Stimulated activated CD8-positive, alpha-beta memory T cell treated with anti-CD3 and anti-CD28 coated beads, Interleukin-2, amount 100 ng/mL, for 1 hour (primary cell): ENCODE measurements around the gene ADIPOR1.
"Not testable (repeated sequence)": the region's sequence is repeated elsewhere in the genome, so short reads cannot be mapped to it uniquely, and the experiment has no call there.

Experiments
- DNase-seq, 2 donors: peaks; one replicate each; pipeline ENCODE4 v3.0.0-alpha.2; 2020; ENCODE audit warnings: low read depth in 2 of 2

ADIPOR1 gene

GRCh38 chr1:202938287-202938925 is 19.7 kb downstream of the ADIPOR1 start:
- DNase-seq = no peak

- not testable (repeated sequence) for DNase-seq
Observed at GRCh38 chr1:202936409-202936808, 21.7 kb downstream of the ADIPOR1 start.

GRCh38 chr1:202935844-202936243 is 22.3 kb downstream of the ADIPOR1 start:
- DNase-seq = no peak

- DNase-seq = no peak
Observed at GRCh38 chr1:202934755-202935154, 23.4 kb downstream of the ADIPOR1 start.

GRCh38 chr1:202932476-202932875 is 25.6 kb downstream of the ADIPOR1 start:
- no peak for DNase-seq

- DNase-seq = peak; percentile 88 to 91
Observed at GRCh38 chr1:202926581-202927491, 31.3 kb downstream of the ADIPOR1 start, which contains the start of gene KLHL12. Gene KLHL12 (minus strand): TSS chr1:202927234. CDS start chr1:202925162, 2,072 bp downstream.

- DNase-seq = no peak
Observed at GRCh38 chr1:202923533-202923932, 34.6 kb downstream of the ADIPOR1 start.

GRCh38 chr1:202919615-202920014 is 38.5 kb downstream of the ADIPOR1 start:
- no peak for DNase-seq

GRCh38 chr1:202915146-202915545 is 43.0 kb downstream of the ADIPOR1 start:
- no peak for DNase-seq

GRCh38 chr1:202912476-202912875 is 45.6 kb downstream of the ADIPOR1 start:
- not testable (repeated sequence) for DNase-seq

GRCh38 chr1:202909494-202909893 is 48.6 kb downstream of the ADIPOR1 start:
- no peak for DNase-seq

- no peak for DNase-seq
Observed at GRCh38 chr1:202908998-202909397, 49.1 kb downstream of the ADIPOR1 start.

- no peak for DNase-seq
Observed at GRCh38 chr1:202905331-202905730, 52.8 kb downstream of the ADIPOR1 start.

GRCh38 chr1:202903808-202904207 is 54.3 kb downstream of the ADIPOR1 start:
- not testable (repeated sequence) for DNase-seq

- DNase-seq = no peak
Observed at GRCh38 chr1:202901555-202901954, 56.6 kb downstream of the ADIPOR1 start.

GRCh38 chr1:202892501-202892900 is 65.6 kb downstream of the ADIPOR1 start:
- DNase-seq = no peak
